Loucy (cell line): ENCODE data around the gene CALHM4.

Experiments used
- H2AFZ ChIP-seq: fragments of 200-600 bp; sonication (generic); 2 replicates; pipeline ENCODE4 v1.6.0; 2016; ENCODE audit warnings: antibody characterized with exemption, mild to moderate bottlenecking, low read length, moderate library complexity
- H3F3A ChIP-seq: fragments of 200-600 bp; 2 replicates; pipeline ENCODE4 v1.6.0; 2016; ENCODE audit warnings: antibody characterized with exemption, low read depth, mild to moderate bottlenecking
- H3K27me3 ChIP-seq: fragments of 200-600 bp; sonication (generic); 2 replicates; pipeline ENCODE4 v1.6.1; 2014; ENCODE audit warnings: low read length, mild to moderate bottlenecking; ENCODE audit not compliant: insufficient read depth, poor library complexity, severe bottlenecking
- H3K36me3 ChIP-seq: fragments of 200-600 bp; sonication (generic); 2 replicates; pipeline ENCODE4 v1.6.1; 2016; ENCODE audit warnings: low read length; ENCODE audit not compliant: insufficient read depth
- H3K4me1 ChIP-seq: fragments of 200-600 bp; sonication (generic); 2 replicates; pipeline ENCODE4 v1.5.1; 2014; ENCODE audit warnings: low read length, mild to moderate bottlenecking; ENCODE audit not compliant: insufficient read depth, poor library complexity, severe bottlenecking
- H3K4me2 ChIP-seq: fragments of 200-600 bp; sonication (generic); 2 replicates; pipeline ENCODE4 v1.6.0; 2014; ENCODE audit warnings: antibody characterized with exemption, low read length, low read depth, mild to moderate bottlenecking; ENCODE audit not compliant: poor library complexity, severe bottlenecking
- H3K4me3 ChIP-seq: fragments of 200-600 bp; sonication (generic); 2 replicates; pipeline ENCODE4 v1.5.1; 2014; ENCODE audit warnings: low read length, mild to moderate bottlenecking, mixed read lengths; ENCODE audit not compliant: poor library complexity, severe bottlenecking
- H3K79me2 ChIP-seq: fragments of 200-600 bp; sonication (generic); 2 replicates; pipeline ENCODE4 v1.6.1; 2014; ENCODE audit warnings: low read length; ENCODE audit not compliant: insufficient read depth
- H3K9ac ChIP-seq: fragments of 200-600 bp; sonication (generic); 2 replicates; pipeline ENCODE4 v1.6.0; 2014; ENCODE audit warnings: mild to moderate bottlenecking, low read depth, low read length, moderate library complexity; ENCODE audit not compliant: poor library complexity, severe bottlenecking
- H3K9me2 ChIP-seq: fragments of 200-600 bp; sonication (generic); replicated peaks from 2 replicates; pipeline ENCODE4 v1.6.1; 2016; ENCODE audit warnings: low read depth, low read length, mixed read lengths
- H3K9me3 ChIP-seq: fragments of 200-600 bp; sonication (generic); 2 replicates; pipeline ENCODE4 v1.6.1; 2014; ENCODE audit warnings: mild to moderate bottlenecking, antibody characterized with exemption, low read length, low read depth; ENCODE audit not compliant: insufficient read depth
- H4K20me1 ChIP-seq: fragments of 200-600 bp; sonication (generic); 2 replicates; pipeline ENCODE4 v1.6.0; 2014; ENCODE audit warnings: antibody characterized with exemption, low read length, mild to moderate bottlenecking; ENCODE audit not compliant: insufficient read depth, poor library complexity, severe bottlenecking
- CTCF ChIP-seq: fragments of 200-600 bp; sonication (generic); conservative IDR thresholded peaks from 2 replicates; pipeline ENCODE4 v1.5.1; 2014; ENCODE audit warnings: mild to moderate bottlenecking, antibody characterized with exemption, low read length
- EZH2phosphoT487 ChIP-seq: fragments of 200-600 bp; IDR thresholded peaks from 2 replicates; pipeline ENCODE4 v1.6.1; 2018; ENCODE audit warnings: antibody characterized with exemption, mild to moderate bottlenecking, moderate library complexity, borderline replicate concordance

CALHM4 gene

DNA sequence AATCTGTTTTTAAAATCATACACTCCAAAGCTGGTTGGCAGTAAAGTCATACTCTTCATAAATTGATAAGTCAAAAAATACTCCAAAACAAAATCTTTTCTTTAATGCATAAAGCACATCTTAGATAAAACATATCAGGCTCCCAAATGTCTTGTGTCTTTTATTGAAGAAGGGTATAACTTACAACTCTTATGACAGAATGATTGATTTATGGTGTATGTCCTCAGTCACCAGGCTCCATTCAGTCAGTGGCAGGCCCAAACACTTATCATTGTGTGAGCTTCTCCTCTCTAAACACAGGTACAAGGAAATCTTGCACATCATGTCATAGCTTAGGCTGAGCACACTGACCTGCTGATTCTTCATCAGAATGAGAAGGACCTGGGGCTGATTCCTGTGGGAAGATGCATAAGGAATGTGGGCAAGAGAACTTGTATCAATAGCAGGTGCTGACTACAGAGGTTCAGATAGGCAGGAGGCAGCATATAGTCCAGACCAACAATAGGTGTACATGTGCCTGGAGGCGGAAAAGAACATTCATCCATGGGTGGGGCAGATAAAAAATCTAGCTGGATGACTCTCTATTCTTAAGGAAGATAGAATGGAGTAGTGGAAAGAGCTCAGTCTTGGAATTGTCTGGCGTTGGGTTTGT lies 40.2 kb upstream of the CALHM4 start:
- TF ChIP-seq CTCF (no peak), EZH2phosphoT487 (no peak)
- no peaks in the 10 kb centered on the region for H3K4me1 ChIP-seq
- H3F3A ChIP-seq = no peaks in the 10 kb centered on the region
- H3K9me3 ChIP-seq = peaks cover 3% of the 10 kb centered on the region; the same call in 1 of the 2 replicates
- no peaks in the 10 kb centered on the region for H4K20me1 ChIP-seq
- H3K9me2 ChIP-seq = no peaks in the 10 kb centered on the region
- no peaks in the 10 kb centered on the region for H3K27me3 ChIP-seq
- H3K79me2 ChIP-seq = no peaks in the 10 kb centered on the region
- H3K4me3 ChIP-seq = no peak overlapping the region
- H3K9ac ChIP-seq = no peak overlapping the region
- no peaks in the 10 kb centered on the region for H3K36me3 ChIP-seq
- H3K4me2 ChIP-seq = no peak overlapping the region
- no peak overlapping the region for H2AFZ ChIP-seq

DNA sequence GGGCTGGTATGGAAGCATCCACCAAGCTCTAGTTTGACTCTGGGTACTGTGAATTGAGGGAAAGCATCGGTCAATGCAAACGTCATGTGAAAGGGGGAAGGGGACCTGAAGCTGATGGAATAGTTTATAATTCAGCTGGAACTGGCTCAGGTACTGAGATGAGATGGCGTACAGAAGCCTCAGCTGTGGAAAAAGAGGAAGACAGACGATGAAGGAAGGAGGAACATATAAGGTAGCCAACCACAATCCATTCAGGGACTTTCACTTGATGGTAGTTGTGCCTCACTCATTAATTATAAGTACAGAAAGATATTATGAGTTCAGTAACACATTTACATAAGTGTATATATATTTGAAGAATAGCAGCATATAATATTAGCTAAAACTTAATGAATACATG lies 39.4 kb upstream of the CALHM4 start:
- Histone ChIP-seq H3K9me2 (no peaks in the 10 kb centered on the region), H3K9ac (no peak overlapping the region), H3F3A (no peaks in the 10 kb centered on the region), H3K36me3 (no peaks in the 10 kb centered on the region), H2AFZ (no peak overlapping the region), H3K4me2 (no peak overlapping the region), H3K4me1 (no peaks in the 10 kb centered on the region), H3K9me3 (peaks cover 3% of the 10 kb centered on the region; the same call in 1 of the 2 replicates), H3K4me3 (no peak overlapping the region), H3K79me2 (no peaks in the 10 kb centered on the region), H3K27me3 (no peaks in the 10 kb centered on the region), H4K20me1 (no peaks in the 10 kb centered on the region)
- TF ChIP-seq CTCF = no peak
- TF ChIP-seq EZH2phosphoT487 = no peak

DNA sequence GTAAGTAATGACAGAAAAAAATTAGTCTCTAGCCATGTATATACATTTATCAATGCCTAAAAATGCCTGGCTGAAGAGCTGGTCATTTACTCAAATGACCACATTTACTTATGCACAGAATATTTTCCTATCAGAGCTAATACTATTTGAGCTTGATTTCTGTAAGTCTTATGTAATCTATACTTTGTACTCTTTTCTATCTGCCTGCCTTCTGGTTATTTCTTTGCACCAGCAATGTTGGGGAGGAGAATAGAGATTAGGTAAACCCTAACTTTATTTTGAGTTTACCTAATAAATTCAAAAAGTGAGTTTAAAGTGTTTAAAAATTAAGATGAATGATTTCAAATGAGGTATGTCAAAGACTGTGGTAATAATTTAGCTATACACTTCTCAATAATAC lies 38.4 kb upstream of the CALHM4 start:
- H4K20me1 ChIP-seq = no peaks in the 10 kb centered on the region
- TF ChIP-seq CTCF (no peak), EZH2phosphoT487 (no peak)
- no peaks in the 10 kb centered on the region for H3K9me2 ChIP-seq
- no peaks in the 10 kb centered on the region for H3F3A ChIP-seq
- H3K4me2 ChIP-seq = no peak overlapping the region
- H3K79me2 ChIP-seq = no peaks in the 10 kb centered on the region
- H3K9ac ChIP-seq = no peak overlapping the region
- H3K4me1 ChIP-seq = no peaks in the 10 kb centered on the region
- H3K4me3 ChIP-seq = no peak overlapping the region
- no peak overlapping the region for H2AFZ ChIP-seq
- H3K27me3 ChIP-seq = no peaks in the 10 kb centered on the region
- no peaks in the 10 kb centered on the region for H3K36me3 ChIP-seq
- no peaks in the 10 kb centered on the region for H3K9me3 ChIP-seq
